Esophagus muscularis mucosa (tissue), 4 donors: ENCODE measurements around the gene ATP5F1D. TPM values are rescaled to one million over a fixed set of nuclear protein-coding genes. Genes with fewer than 3 reads are reported as not detected.
A peak's percentile ranks its signal among the peaks of the same experiment; 100 is the strongest.

Experiments
- DNase-seq: peaks from one replicate; pipeline ENCODE4 v3.0.0-alpha.2; 2017; ENCODE audit errors: extremely low spot score
- H3K27ac ChIP-seq, 4 donors: fragments of 200-600 bp; sonication (generic); replicated peaks in 1 of 4; 1 replicate in 3 of 4; 2 replicates in 1 of 4; pipeline ENCODE4 v1.5.1; 2016 to 2019; ENCODE audit warnings: mild to moderate bottlenecking in 1 of 4
- H3K27me3 ChIP-seq, 4 donors: fragments of 200-600 bp; sonication (generic); one replicate each; pipeline versions ENCODE4 v1.5.1 to v1.6.0; 2016 to 2019
- H3K36me3 ChIP-seq, 4 donors: fragments of 200-600 bp; sonication (generic); one replicate each; pipeline ENCODE4 v1.5.1; 2016 to 2019
- H3K4me1 ChIP-seq, 4 donors: fragments of 200-600 bp; sonication (generic); one replicate each; pipeline ENCODE4 v1.5.1; 2016 to 2019
- H3K4me3 ChIP-seq, 4 donors: fragments of 200-600 bp; sonication (generic); 1 replicate in 2 of 4; 2 replicates in 2 of 4; pipeline ENCODE4 v1.5.1; 2016 to 2019; ENCODE audit warnings: mild to moderate bottlenecking in 4 of 4, moderate library complexity in 1 of 4
- H3K9me3 ChIP-seq, 4 donors: fragments of 200-600 bp; sonication (generic); 1 replicate in 3 of 4; 2 replicates in 1 of 4; pipeline ENCODE4 v1.5.1; 2016 to 2019
- CTCF ChIP-seq, 3 experiments: fragments of 200-600 bp in 2 of 3; fragments of 450-650 bp in 1 of 3; sonication (generic) in 2 of 3; IDR thresholded peaks; one replicate each; pipeline ENCODE4 v1.5.1; 2017 to 2019; ENCODE audit warnings: antibody characterized with exemption in 3 of 3, mild to moderate bottlenecking in 2 of 3, moderate library complexity in 1 of 3
- EP300 ChIP-seq: sonication (generic); formaldehyde crosslinking; IDR thresholded peaks from one replicate; pipeline ENCODE4 v1.6.1; 2017; ENCODE audit warnings: antibody characterized with exemption
- POLR2A ChIP-seq: fragments of 450-650 bp; IDR thresholded peaks from one replicate; pipeline ENCODE4 v1.6.1; 2017; ENCODE audit warnings: antibody characterized with exemption, moderate library complexity, mild to moderate bottlenecking, low read depth
- POLR2AphosphoS5 ChIP-seq, 2 donors: sonication (generic); formaldehyde crosslinking; IDR thresholded peaks; one replicate each; pipeline ENCODE4 v1.6.1; 2017; ENCODE audit warnings: antibody characterized with exemption in 2 of 2
- WGBS: methylation state at CpG from one replicate; pipeline ENCODE4 v1.1.5; 2018; 5-methylcytosine and 5-hydroxymethylcytosine counted together
- intact Hi-C: fragments of 100-400 bp; cut with DNase I; formaldehyde crosslinking; loops from one replicate; pipeline ENCODE4 v1.15.1; 2023
- total RNA-seq, 4 donors: library from RNA; depleted of rRNA; stranded (reverse); fragments of >200 nt; gene quantifications; one replicate each; pipeline versions ENCODE4 v1.1.0 to v1.2.1, GENCODE V29; 2016

Gene ATP5F1D
- total RNA-seq, 4 donors from 2014 or later, result 77.5 to 140 (median 109) TPM

- WGBS, result 82% methylated on average over 15 of the region's 20 CpGs
- intact Hi-C loops, result loop anchor here (5.0 to 10.0 kb wide), 2 partner anchors 68 to 120 kb away; partner anchors contain the start of genes DAZAP1 and GAMT
- no peak for DNase-seq
- Histone ChIP-seq H3K36me3 (peaks cover 0 to 7% (median 2%) of the 10 kb centered on the region in 4 donors), H3K9me3 (no peaks in the 10 kb centered on the region), H3K4me3 (no peak overlapping the region), H3K27ac (no peak overlapping the region), H3K27me3 (peaks cover 0 to 64% (median 34%) of the 10 kb centered on the region in 4 donors), H3K4me1 (peaks cover 0 to 35% (median 26%) of the 10 kb centered on the region in 4 donors)
- TF ChIP-seq EP300, result no peak
- TF ChIP-seq POLR2A, result no peak
- TF ChIP-seq POLR2AphosphoS5 (IDR thresholded peaks at IDR 0.05), result no peak
- no peak for TF ChIP-seq CTCF (IDR thresholded peaks at IDR 0.05)
Measured at GRCh38 chr19:1284293-1284978, 42.9 kb downstream of the ATP5F1D start.

GRCh38 chr19:1284979-1285736, 43.6 kb downstream of the ATP5F1D start:
- H3K27ac ChIP-seq, result no peak overlapping the region
- peak overlapping the region in 1 of 4 donors; percentile 50 for H3K4me3 ChIP-seq
- peaks cover 0 to 71% (median 36%) of the 10 kb centered on the region in 4 donors for H3K27me3 ChIP-seq
- peaks cover 0 to 27% (median 21%) of the 10 kb centered on the region in 4 donors for H3K4me1 ChIP-seq
- DNase-seq, result no peak
- H3K9me3 ChIP-seq, result no peaks in the 10 kb centered on the region
- TF ChIP-seq POLR2A, result no peak
- no peak for TF ChIP-seq EP300
- no peak for TF ChIP-seq POLR2AphosphoS5 (IDR thresholded peaks at IDR 0.05)
- TF ChIP-seq CTCF (IDR thresholded peaks at IDR 0.05), result no peak
- no peaks in the 10 kb centered on the region for H3K36me3 ChIP-seq
- intact Hi-C loops, result loop anchor here (5.0 to 10.0 kb wide), 2 partner anchors 67 to 120 kb away; partner anchors contain the start of genes DAZAP1 and GAMT
- WGBS, result 30% methylated on average over 24 of the region's 51 CpGs

- 0% methylated on average over 1 of the region's 113 CpGs for WGBS
- no peak for DNase-seq
- H3K27ac ChIP-seq, result no peak within 1 kb of the TSS
- peak within 1 kb of the TSS in 2 of 4 donors; percentile 28 to 50 for H3K4me3 ChIP-seq
- no peak for TF ChIP-seq POLR2AphosphoS5 (IDR thresholded peaks at IDR 0.05)
- intact Hi-C loops, result loop anchor here (10.0 kb wide), 1 partner anchor 119 kb away; the partner anchor contains the start of genes DAZAP1 and GAMT
- peaks cover 0 to 27% (median 21%) of the 10 kb centered on the region in 4 donors for H3K4me1 ChIP-seq
- no peaks in the 10 kb centered on the region for H3K36me3 ChIP-seq
- H3K27me3 ChIP-seq, result peaks cover 0 to 78% (median 36%) of the 10 kb centered on the region in 4 donors
- no peaks in the 10 kb centered on the region for H3K9me3 ChIP-seq
Measured at GRCh38 chr19:1285737-1286360, 44.3 kb downstream of the ATP5F1D start, which contains the start of gene EFNA2. EFNA2 (plus strand) TSS chr19:1285873; CDS start chr19:1286169, 296 bp downstream.

- peaks cover 0 to 27% (median 21%) of the 10 kb centered on the region in 4 donors for H3K4me1 ChIP-seq
- H3K36me3 ChIP-seq, result no peaks in the 10 kb centered on the region
- TF ChIP-seq CTCF (IDR thresholded peaks at IDR 0.05) (no peak), EP300 (no peak), POLR2A (no peak), POLR2AphosphoS5 (IDR thresholded peaks at IDR 0.05) (no peak)
- H3K4me3 ChIP-seq, result peak overlapping the region in 1 of 4 donors; percentile 28
- no peaks in the 10 kb centered on the region for H3K9me3 ChIP-seq
- peaks cover 0 to 87% (median 39%) of the 10 kb centered on the region in 4 donors for H3K27me3 ChIP-seq
- intact Hi-C loops, result loop anchor here (10.0 kb wide), 1 partner anchor 118 kb away; the partner anchor contains the start of genes DAZAP1 and GAMT
- no peak overlapping the region for H3K27ac ChIP-seq
- no peak for DNase-seq
- WGBS, result 24% methylated on average over 7 of the region's 38 CpGs
Measured at GRCh38 chr19:1286487-1287353, 45.2 kb downstream of the ATP5F1D start.
